Ovary (tissue), 3 donors: Measurements from ENCODE around the gene SUV39H2.
A peak's percentile ranks its signal among the peaks of the same experiment; 100 is the strongest.

Source experiments
- POLR2A ChIP-seq: fragments of 450-650 bp; IDR thresholded peaks from one replicate; pipeline ENCODE4 v1.6.1; 2017; ENCODE audit warnings: antibody characterized with exemption, mild to moderate bottlenecking, moderate library complexity
- TF ChIP-seq, protein P1 (sequence below), 3 donors: fragments of 450-650 bp in 2 of 3; fragments of 200-600 bp in 1 of 3; IDR thresholded peaks; one replicate each; pipeline versions ENCODE4 v1.5.1 to v1.8.0; 2016 to 2022; ENCODE audit warnings: antibody characterized with exemption in 3 of 3, mild to moderate bottlenecking in 1 of 3
- donor health status: DM: no; HTN: no; CAD: no.

GRCh38 chr10:14837757-14838581, 40.7 kb upstream of the SUV39H2 start, which contains the start of the genes CDNF, HSPA14 and MSANTD7:
- TF ChIP-seq, protein P1, sequence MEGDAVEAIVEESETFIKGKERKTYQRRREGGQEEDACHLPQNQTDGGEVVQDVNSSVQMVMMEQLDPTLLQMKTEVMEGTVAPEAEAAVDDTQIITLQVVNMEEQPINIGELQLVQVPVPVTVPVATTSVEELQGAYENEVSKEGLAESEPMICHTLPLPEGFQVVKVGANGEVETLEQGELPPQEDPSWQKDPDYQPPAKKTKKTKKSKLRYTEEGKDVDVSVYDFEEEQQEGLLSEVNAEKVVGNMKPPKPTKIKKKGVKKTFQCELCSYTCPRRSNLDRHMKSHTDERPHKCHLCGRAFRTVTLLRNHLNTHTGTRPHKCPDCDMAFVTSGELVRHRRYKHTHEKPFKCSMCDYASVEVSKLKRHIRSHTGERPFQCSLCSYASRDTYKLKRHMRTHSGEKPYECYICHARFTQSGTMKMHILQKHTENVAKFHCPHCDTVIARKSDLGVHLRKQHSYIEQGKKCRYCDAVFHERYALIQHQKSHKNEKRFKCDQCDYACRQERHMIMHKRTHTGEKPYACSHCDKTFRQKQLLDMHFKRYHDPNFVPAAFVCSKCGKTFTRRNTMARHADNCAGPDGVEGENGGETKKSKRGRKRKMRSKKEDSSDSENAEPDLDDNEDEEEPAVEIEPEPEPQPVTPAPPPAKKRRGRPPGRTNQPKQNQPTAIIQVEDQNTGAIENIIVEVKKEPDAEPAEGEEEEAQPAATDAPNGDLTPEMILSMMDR (IDR thresholded peaks at IDR 0.05) = no peak
- TF ChIP-seq POLR2A = peak; percentile 76
